ENCODE data around the gene CEP85L.

Gene CEP85L

GRCh38 chr6:118696271-118696670, 44.9 kb upstream of the CEP85L start:
- H3K36me3 ChIP-seq (ENCODE audit: low read length) = no peaks in the 10 kb centered on the region
- H3F3A ChIP-seq (ENCODE audit: insufficient read depth) = no peaks in the 10 kb centered on the region
- no peaks in the 10 kb centered on the region; the same call in 1 of the 2 replicates for H4K20me1 ChIP-seq (ENCODE audit: low read depth, low read length)
- no peak for TF ChIP-seq EZH2phosphoT487 (conservative IDR thresholded peaks at IDR 0.05; ENCODE audit: low read length)
- TF ChIP-seq CTCF (IDR thresholded peaks at IDR 0.05; ENCODE audit: insufficient read depth, low read length, poor library complexity, severe bottlenecking) = no peak
- no peak overlapping the region for H3K4me3 ChIP-seq (ENCODE audit: insufficient read depth, low read length, poor library complexity, severe bottlenecking)
- H3K4me2 ChIP-seq (ENCODE audit: low read depth, low read length, poor library complexity, severe bottlenecking) = no peak overlapping the region
- H3K79me2 ChIP-seq (ENCODE audit: insufficient read depth, low read length) = peaks cover 8% of the 10 kb centered on the region; the same call in 1 of the 2 replicates
- no peaks in the 10 kb centered on the region for H3K27me3 ChIP-seq (ENCODE audit: low read length)
- H3K9ac ChIP-seq (ENCODE audit: low read length) = no peak overlapping the region
- no peak overlapping the region for H3K27ac ChIP-seq (ENCODE audit: low read depth, low read length)
- no peak overlapping the region for H2AFZ ChIP-seq (ENCODE audit: low read depth, low read length, severe bottlenecking)
- no peaks in the 10 kb centered on the region for H3K9me3 ChIP-seq (ENCODE audit: insufficient read depth, low read length)
- no peaks in the 10 kb centered on the region for H3K9me2 ChIP-seq (replicated peaks; ENCODE audit: insufficient read depth, low read length)

- H3K36me3 ChIP-seq (ENCODE audit: low read length) = no peaks in the 10 kb centered on the region
- H3K9me2 ChIP-seq (replicated peaks; ENCODE audit: insufficient read depth, low read length) = no peaks in the 10 kb centered on the region
- no peak overlapping the region for H3K9ac ChIP-seq (ENCODE audit: low read length)
- no peaks in the 10 kb centered on the region for H3K27me3 ChIP-seq (ENCODE audit: low read length)
- H3K4me2 ChIP-seq (ENCODE audit: low read depth, low read length, poor library complexity, severe bottlenecking) = no peak overlapping the region
- TF ChIP-seq CTCF (IDR thresholded peaks at IDR 0.05; ENCODE audit: insufficient read depth, low read length, poor library complexity, severe bottlenecking) = no peak
- no peaks in the 10 kb centered on the region for H3K9me3 ChIP-seq (ENCODE audit: insufficient read depth, low read length)
- no peak overlapping the region for H3K4me3 ChIP-seq (ENCODE audit: insufficient read depth, low read length, poor library complexity, severe bottlenecking)
- H3K79me2 ChIP-seq (ENCODE audit: insufficient read depth, low read length) = no peaks in the 10 kb centered on the region
- no peaks in the 10 kb centered on the region; the same call in 1 of the 2 replicates for H4K20me1 ChIP-seq (ENCODE audit: low read depth, low read length)
- no peak overlapping the region for H2AFZ ChIP-seq (ENCODE audit: low read depth, low read length, severe bottlenecking)
- H3K27ac ChIP-seq (ENCODE audit: low read depth, low read length) = no peak overlapping the region
- no peaks in the 10 kb centered on the region for H3F3A ChIP-seq (ENCODE audit: insufficient read depth)
Measured at GRCh38 chr6:118693562-118693961, 42.2 kb upstream of the CEP85L start.

- H3K9ac ChIP-seq (ENCODE audit: low read length) = no peak overlapping the region
- H3K4me3 ChIP-seq (ENCODE audit: insufficient read depth, low read length, poor library complexity, severe bottlenecking) = no peak overlapping the region
Measured at GRCh38 chr6:118685823-118686449, 34.5 kb upstream of the CEP85L start.

More at GRCh38 chr6:118685823-118686449, 34.5 kb upstream of the CEP85L start:
- Histone ChIP-seq H3K9me2 (replicated peaks; ENCODE audit: insufficient read depth, low read length) (no peaks in the 10 kb centered on the region), H3K36me3 (ENCODE audit: low read length) (no peaks in the 10 kb centered on the region), H3F3A (ENCODE audit: insufficient read depth) (no peaks in the 10 kb centered on the region), H2AFZ (ENCODE audit: low read depth, low read length, severe bottlenecking) (no peak overlapping the region), H4K20me1 (ENCODE audit: low read depth, low read length) (peaks cover 4% of the 10 kb centered on the region; the same call in 1 of the 2 replicates), H3K27me3 (ENCODE audit: low read length) (no peaks in the 10 kb centered on the region), H3K27ac (ENCODE audit: low read depth, low read length) (no peak overlapping the region), H3K9me3 (ENCODE audit: insufficient read depth, low read length) (no peaks in the 10 kb centered on the region), H3K4me2 (ENCODE audit: low read depth, low read length, poor library complexity, severe bottlenecking) (no peak overlapping the region), H3K79me2 (ENCODE audit: insufficient read depth, low read length) (no peaks in the 10 kb centered on the region)
- TF ChIP-seq EZH2phosphoT487 (conservative IDR thresholded peaks at IDR 0.05; ENCODE audit: low read length) (no peak), CTCF (IDR thresholded peaks at IDR 0.05; ENCODE audit: insufficient read depth, low read length, poor library complexity, severe bottlenecking) (no peak)
